Mesenchymal stem cell (in vitro differentiated cells and primary cell): Measurements from ENCODE around the gene CAMKMT.

Experiments
- DNase-seq: peaks from one replicate; pipeline ENCODE4 v3.0.0-alpha.2; 2013
- H2AFZ ChIP-seq: one replicate; pipeline ENCODE4 v1.6.1; 2013; ENCODE audit warnings: low read depth, mild to moderate bottlenecking, control low read depth, inconsistent platforms, low read length, moderate library complexity
- H2AK5ac ChIP-seq: 2 replicates; pipeline ENCODE4 v1.6.1; 2013; ENCODE audit warnings: low read length, moderate library complexity, mild to moderate bottlenecking, inconsistent platforms; ENCODE audit not compliant: severe bottlenecking
- H2BK120ac ChIP-seq: one replicate; pipeline ENCODE4 v1.6.1; 2013; ENCODE audit warnings: low read depth, mild to moderate bottlenecking, inconsistent platforms, low read length, moderate library complexity
- H2BK12ac ChIP-seq, 2 experiments: one replicate each; pipeline ENCODE4 v1.6.1; 2013; ENCODE audit warnings: inconsistent platforms in 2 of 2, low read length in 2 of 2, mild to moderate bottlenecking in 2 of 2, moderate library complexity in 2 of 2, control low read depth in 1 of 2
- H2BK15ac ChIP-seq: one replicate; pipeline ENCODE4 v1.6.1; 2013; ENCODE audit warnings: mild to moderate bottlenecking, low read depth, inconsistent platforms; ENCODE audit not compliant: poor library complexity, severe bottlenecking
- H2BK5ac ChIP-seq: 2 replicates; pipeline ENCODE4 v1.6.1; 2013; ENCODE audit warnings: low read depth, mild to moderate bottlenecking, low read length, control low read depth, inconsistent platforms; ENCODE audit not compliant: poor library complexity, severe bottlenecking
- H3K14ac ChIP-seq, 2 experiments: one replicate each; pipeline ENCODE4 v1.6.1; 2013; ENCODE audit warnings: inconsistent platforms in 2 of 2, low read length in 2 of 2, control low read depth in 1 of 2, mild to moderate bottlenecking in 1 of 2, moderate library complexity in 1 of 2
- H3K18ac ChIP-seq, 2 experiments: one replicate each; pipeline ENCODE4 v1.6.1; 2013; ENCODE audit warnings: inconsistent platforms in 2 of 2, low read length in 2 of 2, control low read depth in 1 of 2, low read depth in 1 of 2, mild to moderate bottlenecking in 1 of 2
- H3K23ac ChIP-seq, 2 experiments: one replicate each; pipeline ENCODE4 v1.6.1; 2013; ENCODE audit warnings: inconsistent platforms in 2 of 2, low read length in 2 of 2, mild to moderate bottlenecking in 2 of 2, moderate library complexity in 2 of 2, control low read depth in 1 of 2
- H3K27ac ChIP-seq: 2 replicates; pipeline ENCODE4 v1.5.1; 2013; ENCODE audit warnings: mild to moderate bottlenecking, moderate library complexity, low read length, control low read depth, inconsistent platforms; ENCODE audit not compliant: poor library complexity, severe bottlenecking
- H3K27me3 ChIP-seq, 2 experiments: 2 replicates each; pipeline versions ENCODE4 v1.6.1 to v1.7.0; 2013; ENCODE audit warnings: low read length in 2 of 2, mild to moderate bottlenecking in 2 of 2, moderate library complexity in 2 of 2, control low read depth in 1 of 2, inconsistent platforms in 1 of 2; ENCODE audit not compliant: control insufficient read depth in 1 of 2, insufficient read depth in 1 of 2
- H3K36me3 ChIP-seq, 2 experiments: 2 replicates each; pipeline versions ENCODE4 v1.6.1 to v1.7.0; 2013; ENCODE audit warnings: low read length in 2 of 2, control low read depth in 1 of 2, inconsistent platforms in 1 of 2, low read depth in 1 of 2, mild to moderate bottlenecking in 1 of 2; ENCODE audit not compliant: insufficient read depth in 2 of 2, control insufficient read depth in 1 of 2
- H3K4ac ChIP-seq, 2 experiments: one replicate each; pipeline ENCODE4 v1.6.1; 2013; ENCODE audit warnings: inconsistent platforms in 2 of 2, low read length in 2 of 2, mild to moderate bottlenecking in 2 of 2, moderate library complexity in 2 of 2, control low read depth in 1 of 2, low read depth in 1 of 2
- H3K4me1 ChIP-seq: 2 replicates; pipeline ENCODE4 v1.6.1; 2013; ENCODE audit warnings: low read depth, low read length, control low read depth; ENCODE audit not compliant: control insufficient read depth, insufficient read depth
- H3K4me2 ChIP-seq: 2 replicates; pipeline ENCODE4 v1.6.1; 2013; ENCODE audit warnings: low read length, mild to moderate bottlenecking, inconsistent platforms; ENCODE audit not compliant: poor library complexity, severe bottlenecking
- H3K4me3 ChIP-seq, 2 experiments: 2 replicates each; pipeline versions ENCODE4 v1.5.1 to v1.7.0; 2013; ENCODE audit warnings: low read length in 2 of 2, mild to moderate bottlenecking in 2 of 2, control low read depth in 1 of 2, low read depth in 1 of 2; ENCODE audit not compliant: insufficient read depth in 1 of 2
- H3K79me1 ChIP-seq: replicated peaks from 2 replicates; pipeline ENCODE4 v1.6.1; 2013; ENCODE audit warnings: mild to moderate bottlenecking, control low read depth, low read length, inconsistent platforms; ENCODE audit not compliant: poor library complexity, severe bottlenecking
- H3K9ac ChIP-seq: 2 replicates; pipeline ENCODE4 v1.7.0; 2013; ENCODE audit warnings: mild to moderate bottlenecking, low read length, moderate library complexity
- H3K9me3 ChIP-seq: 2 replicates; pipeline ENCODE4 v1.7.0; 2013; ENCODE audit warnings: mild to moderate bottlenecking, low read length; ENCODE audit not compliant: control insufficient read depth
- H4K8ac ChIP-seq: one replicate; pipeline ENCODE4 v1.6.1; 2013; ENCODE audit warnings: inconsistent platforms, mild to moderate bottlenecking, low read length, moderate library complexity
- H4K91ac ChIP-seq: one replicate; pipeline ENCODE4 v1.6.1; 2013; ENCODE audit warnings: mild to moderate bottlenecking, low read length, inconsistent platforms
- WGBS: methylation state at CpG from one replicate; pipeline ENCODE4 v1.1.7; 2013; ENCODE audit warnings: mixed read lengths; 5-methylcytosine and 5-hydroxymethylcytosine counted together

Gene CAMKMT

DNA sequence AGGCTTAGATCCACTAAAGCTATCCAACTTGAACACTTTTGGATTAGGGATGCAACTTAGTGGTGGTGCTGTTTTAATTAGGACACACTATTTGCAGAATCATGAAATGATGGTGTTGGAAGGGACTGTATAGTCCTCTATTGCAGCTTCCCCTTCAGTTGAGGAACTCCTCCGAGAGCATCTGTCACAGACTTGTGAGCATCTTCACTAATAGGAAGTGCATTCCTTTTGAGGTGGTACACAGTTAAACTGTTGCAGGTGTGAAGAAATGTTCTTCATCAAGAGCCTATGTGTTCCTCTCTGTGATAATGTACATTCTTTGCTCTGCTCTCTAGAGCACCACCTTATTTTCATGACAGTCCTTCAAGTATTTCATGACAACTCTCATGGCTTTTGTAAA lies 197.4 kb downstream of the CAMKMT start:
- Histone ChIP-seq H4K91ac (no peak overlapping the region), H2AFZ (no peak overlapping the region), H4K8ac (no peak overlapping the region), H3K4me2 (no peak overlapping the region), H2BK15ac (no peak overlapping the region), H2BK120ac (no peak overlapping the region), H3K4ac (no peak overlapping the region), H2BK12ac (no peak overlapping the region), H3K79me1 (peaks cover 6% of the 10 kb centered on the region), H3K14ac (no peak overlapping the region), H3K4me1 (no peaks in the 10 kb centered on the region), H3K18ac (no peak overlapping the region), H2AK5ac (no peak overlapping the region), H3K23ac (no peak overlapping the region), H3K27ac (no peak overlapping the region), H3K4me3 (no peak overlapping the region), H3K9ac (no peak overlapping the region), H3K9me3 (no peaks in the 10 kb centered on the region), H2BK5ac (no peak overlapping the region), H3K27me3 (no peaks in the 10 kb centered on the region), H3K36me3 (no peaks in the 10 kb centered on the region)
- 100% methylated on average over 1 of the region's 1 CpG for WGBS
- DNase-seq: no peak

DNA sequence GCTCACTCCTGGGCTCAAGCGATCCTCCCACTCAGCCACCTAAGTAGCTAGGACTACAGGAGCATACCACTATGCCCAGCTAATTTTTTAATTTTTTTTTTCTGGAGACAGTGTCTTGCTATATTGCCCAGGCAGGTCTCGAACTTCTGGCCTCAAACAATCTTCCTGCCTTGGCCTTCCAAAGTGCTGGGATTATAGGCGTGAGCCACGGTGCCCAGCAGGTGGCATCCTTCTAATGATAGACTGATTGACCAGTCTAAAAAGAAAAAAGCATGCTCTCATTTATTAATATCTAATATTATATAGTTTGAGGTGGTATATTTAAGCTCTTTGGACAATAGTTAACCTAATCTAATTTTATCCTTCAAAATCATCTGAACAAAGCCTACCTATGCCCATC lies 198.6 kb downstream of the CAMKMT start:
- Histone ChIP-seq H3K9me3 (no peaks in the 10 kb centered on the region), H3K23ac (no peak overlapping the region), H3K4ac (no peak overlapping the region), H3K27me3 (no peaks in the 10 kb centered on the region), H3K4me3 (no peak overlapping the region), H2BK12ac (no peak overlapping the region), H3K79me1 (peaks cover 3% of the 10 kb centered on the region), H3K18ac (no peak overlapping the region), H3K14ac (no peak overlapping the region), H2BK120ac (no peak overlapping the region), H3K4me1 (no peaks in the 10 kb centered on the region), H3K4me2 (no peak overlapping the region), H2BK15ac (no peak overlapping the region), H3K27ac (no peak overlapping the region), H3K36me3 (no peaks in the 10 kb centered on the region), H3K9ac (no peak overlapping the region), H4K8ac (no peak overlapping the region), H2BK5ac (no peak overlapping the region), H2AFZ (no peak overlapping the region), H4K91ac (no peak overlapping the region), H2AK5ac (no peak overlapping the region)
- 99% methylated on average over 2 of the region's 4 CpGs for WGBS
- no peak for DNase-seq

DNA sequence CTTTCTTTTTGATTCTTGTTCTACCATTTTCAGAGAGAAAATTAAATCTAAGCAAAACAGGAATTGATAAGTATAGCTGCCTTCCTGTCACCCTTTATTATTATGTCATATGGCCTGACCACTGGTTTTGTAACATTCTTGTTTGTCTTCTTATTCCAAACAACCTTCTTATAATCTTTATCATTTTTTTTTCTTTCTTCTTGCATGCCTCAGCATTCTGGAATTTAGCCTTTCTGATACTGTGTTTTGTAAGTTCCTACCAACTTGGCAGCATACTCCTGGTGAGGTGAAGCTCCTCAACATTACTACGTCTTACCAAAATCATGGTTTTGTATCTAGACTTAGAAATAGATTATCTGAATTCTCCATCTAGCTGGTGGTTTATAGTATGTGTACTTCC lies 199.2 kb downstream of the CAMKMT start:
- Histone ChIP-seq H3K4me2 (no peak overlapping the region), H2AFZ (no peak overlapping the region), H2BK5ac (no peak overlapping the region), H3K79me1 (peaks cover 1% of the 10 kb centered on the region), H2BK120ac (no peak overlapping the region), H3K18ac (no peak overlapping the region), H3K4ac (no peak overlapping the region), H4K91ac (no peak overlapping the region), H3K36me3 (no peaks in the 10 kb centered on the region), H2AK5ac (no peak overlapping the region), H3K27me3 (no peaks in the 10 kb centered on the region), H3K27ac (no peak overlapping the region), H2BK15ac (no peak overlapping the region), H3K23ac (no peak overlapping the region), H3K9ac (no peak overlapping the region), H2BK12ac (no peak overlapping the region), H3K4me3 (no peak overlapping the region), H3K9me3 (no peaks in the 10 kb centered on the region), H3K4me1 (no peaks in the 10 kb centered on the region), H4K8ac (no peak overlapping the region), H3K14ac (no peak overlapping the region)
- 100% methylated on average over 1 of the region's 1 CpG for WGBS
- DNase-seq: no peak

DNA sequence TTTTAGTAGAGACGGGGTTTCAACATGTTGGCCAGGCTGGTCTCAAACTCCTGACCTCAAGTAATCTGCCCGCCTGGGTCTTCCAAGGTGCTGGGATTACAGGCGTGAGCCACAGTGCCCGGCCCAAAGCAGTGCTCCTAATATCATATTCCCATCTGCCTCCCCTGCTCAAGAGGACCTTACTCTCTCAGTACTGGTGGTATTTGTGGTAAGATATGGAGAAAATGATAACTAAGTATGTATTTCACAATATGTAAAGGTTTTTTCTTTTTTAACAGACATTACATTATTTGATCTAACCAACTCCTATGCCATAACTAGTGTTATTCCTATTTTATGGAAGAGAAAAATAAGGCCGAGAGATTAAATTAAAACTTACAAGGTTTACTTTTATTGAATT lies 201.0 kb downstream of the CAMKMT start:
- DNase-seq: no peak
- no peak overlapping the region for H3K23ac ChIP-seq

More for the DNA sequence above, 201.0 kb downstream of the CAMKMT start:
- no peak overlapping the region for H2BK12ac ChIP-seq
- H3K18ac ChIP-seq: no peak overlapping the region
- no peak overlapping the region for H3K14ac ChIP-seq
- whole genome bisulfite sequencing: 100% methylated on average over 2 of the region's 5 CpGs
- no peak overlapping the region for H4K8ac ChIP-seq
- H3K36me3 ChIP-seq: no peaks in the 10 kb centered on the region
- H3K27me3 ChIP-seq: no peaks in the 10 kb centered on the region
- no peak overlapping the region for H2BK120ac ChIP-seq
- H2BK15ac ChIP-seq: no peak overlapping the region
- no peak overlapping the region for H3K9ac ChIP-seq
- no peak overlapping the region for H2AK5ac ChIP-seq
- H3K9me3 ChIP-seq: no peaks in the 10 kb centered on the region
- peaks cover 1% of the 10 kb centered on the region for H3K79me1 ChIP-seq
- H3K4me3 ChIP-seq: no peak overlapping the region
- no peak overlapping the region for H2AFZ ChIP-seq
- H4K91ac ChIP-seq: no peak overlapping the region
- no peak overlapping the region for H3K4ac ChIP-seq
- H2BK5ac ChIP-seq: no peak overlapping the region
- no peak overlapping the region for H3K27ac ChIP-seq
- no peaks in the 10 kb centered on the region for H3K4me1 ChIP-seq
- H3K4me2 ChIP-seq: no peak overlapping the region
